ENCODE data around the gene LNP1.
"Not testable (repeated sequence)": the region's sequence is repeated elsewhere in the genome, so short reads cannot be mapped to it uniquely, and the experiment has no call there.

DNA sequence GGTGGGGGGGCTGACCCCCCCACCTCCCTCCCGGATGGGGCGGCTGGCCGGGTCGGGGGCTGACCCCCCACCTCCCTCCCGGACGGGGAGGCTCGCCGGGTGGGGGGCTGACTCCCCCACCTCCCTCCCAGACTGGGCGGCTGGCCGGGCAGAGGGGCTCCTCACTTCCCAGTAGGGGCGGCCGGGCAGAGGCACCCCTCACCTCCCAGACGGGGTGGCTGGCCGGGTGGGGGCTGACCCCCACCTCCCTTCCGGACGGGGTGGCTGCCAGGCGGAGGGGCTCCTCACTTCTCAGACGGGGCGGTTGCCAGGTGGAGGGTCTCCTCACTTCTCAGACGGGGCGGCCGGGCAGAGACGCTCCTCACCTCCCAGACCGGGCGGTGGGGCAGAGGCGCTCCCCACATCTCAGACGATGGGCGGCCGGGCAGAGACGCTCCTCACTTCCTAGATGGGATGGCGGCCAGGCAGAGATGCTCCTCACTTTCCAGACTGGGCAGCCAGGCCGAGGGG is 76.6 kb downstream of the LNP1 start:
- TF ChIP-seq, protein P1, sequence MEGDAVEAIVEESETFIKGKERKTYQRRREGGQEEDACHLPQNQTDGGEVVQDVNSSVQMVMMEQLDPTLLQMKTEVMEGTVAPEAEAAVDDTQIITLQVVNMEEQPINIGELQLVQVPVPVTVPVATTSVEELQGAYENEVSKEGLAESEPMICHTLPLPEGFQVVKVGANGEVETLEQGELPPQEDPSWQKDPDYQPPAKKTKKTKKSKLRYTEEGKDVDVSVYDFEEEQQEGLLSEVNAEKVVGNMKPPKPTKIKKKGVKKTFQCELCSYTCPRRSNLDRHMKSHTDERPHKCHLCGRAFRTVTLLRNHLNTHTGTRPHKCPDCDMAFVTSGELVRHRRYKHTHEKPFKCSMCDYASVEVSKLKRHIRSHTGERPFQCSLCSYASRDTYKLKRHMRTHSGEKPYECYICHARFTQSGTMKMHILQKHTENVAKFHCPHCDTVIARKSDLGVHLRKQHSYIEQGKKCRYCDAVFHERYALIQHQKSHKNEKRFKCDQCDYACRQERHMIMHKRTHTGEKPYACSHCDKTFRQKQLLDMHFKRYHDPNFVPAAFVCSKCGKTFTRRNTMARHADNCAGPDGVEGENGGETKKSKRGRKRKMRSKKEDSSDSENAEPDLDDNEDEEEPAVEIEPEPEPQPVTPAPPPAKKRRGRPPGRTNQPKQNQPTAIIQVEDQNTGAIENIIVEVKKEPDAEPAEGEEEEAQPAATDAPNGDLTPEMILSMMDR (IDR thresholded peaks at IDR 0.05; ENCODE audit: poor library complexity): not testable (repeated sequence)
- not testable (repeated sequence) for TF ChIP-seq EZH2phosphoT487 (IDR thresholded peaks at IDR 0.05; ENCODE audit: low read depth, severe bottlenecking, unreplicated experiment)

Data from hepatocyte (in vitro differentiated cells).